NT2/D1 (cell line): ENCODE data around the gene FOXP3.

Source experiments
- YY1 ChIP-seq: IDR thresholded peaks from 2 replicates; pipeline ENCODE4 v1.6.1; 2011; ENCODE audit not compliant: insufficient read length, insufficient read depth
- ZNF274 ChIP-seq: IDR thresholded peaks from 2 replicates; pipeline ENCODE4 v1.6.1; 2011; ENCODE audit warnings: mild to moderate bottlenecking, low read depth, low read length

DNA sequence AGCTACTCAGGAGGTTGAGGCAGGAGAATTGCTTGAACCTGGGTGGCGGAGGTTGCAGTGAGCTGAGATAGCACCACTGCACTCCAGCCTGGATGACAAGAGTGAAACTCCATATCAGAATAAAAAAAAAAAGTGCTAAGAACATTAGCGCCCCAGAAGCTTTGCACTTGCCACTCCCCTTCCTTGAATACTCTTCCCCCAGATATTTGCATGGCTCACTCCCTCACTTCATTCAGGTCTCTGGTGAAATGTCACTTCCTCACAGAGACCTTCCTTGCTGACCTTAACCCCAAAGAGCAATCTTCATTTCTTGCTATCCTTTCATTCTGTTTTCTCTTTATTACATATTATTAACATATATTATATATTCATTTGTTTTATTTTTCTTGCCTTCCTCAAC lies 42.6 kb downstream of the FOXP3 start:
- TF ChIP-seq YY1, result no peak
- TF ChIP-seq ZNF274, result no peak
